H1 (cell line): ENCODE measurements around the gene EFNA3. TPM values are rescaled to one million over a fixed set of nuclear protein-coding genes. Genes with fewer than 3 reads are reported as not detected.

Experiments used
- ATF2 ChIP-seq: IDR thresholded peaks from 2 replicates; pipeline ENCODE4 v1.6.1; 2012; ENCODE audit warnings: low read length, inconsistent platforms
- POLR2AphosphoS5 ChIP-seq: IDR thresholded peaks from 2 replicates; pipeline ENCODE4 v1.6.1; 2011; ENCODE audit warnings: low read depth, low read length
- polyA plus RNA-seq, 7 experiments: library from polyadenylated mRNA; depleted of rRNA in 3 of 7; stranded (reverse) in 5 of 7; unstranded in 2 of 7; fragments of >200 nt in 5 of 7; fragments of 200-250 nt in 2 of 7; gene quantifications; 1 replicate in 5 of 7; 2 replicates in 1 of 7; 4 replicates in 1 of 7; pipeline versions ENCODE4 v1.2.1 to v1.2.3, GENCODE V29; 2011 to 2013; ENCODE audit warnings: missing spikeins in 2 of 7, mixed read lengths in 2 of 7
- total RNA-seq: library from RNA; stranded (reverse); fragmentation: NEBNext Ultra II Directional; extraction: Animal tissue kit (Norgen Biotek cat#: 25700); gene quantifications from 2 replicates; pipeline ENCODE4 v1.2.1, GENCODE V29; 2021

EFNA3 gene
- total and polyA plus RNA-seq, 2 of the 8 experiments (the other 6 are each of a cell fraction or from before 2014, with no cell fraction given), result 10.8 to 13.8 TPM

GRCh38 chr1:155134322-155134721 is 55.7 kb downstream of the EFNA3 start (continued):
- no peak for TF ChIP-seq ATF2
- no peak for TF ChIP-seq POLR2AphosphoS5
